Loucy (cell line): ENCODE data around the gene FCRLB.

ENCODE experiments used
- H2AFZ ChIP-seq: fragments of 200-600 bp; sonication (generic); 2 replicates; pipeline ENCODE4 v1.6.0; 2016; ENCODE audit warnings: antibody characterized with exemption, mild to moderate bottlenecking, low read length, moderate library complexity
- H3F3A ChIP-seq: fragments of 200-600 bp; 2 replicates; pipeline ENCODE4 v1.6.0; 2016; ENCODE audit warnings: antibody characterized with exemption, low read depth, mild to moderate bottlenecking
- H3K27me3 ChIP-seq: fragments of 200-600 bp; sonication (generic); 2 replicates; pipeline ENCODE4 v1.6.1; 2014; ENCODE audit warnings: low read length, mild to moderate bottlenecking; ENCODE audit not compliant: insufficient read depth, poor library complexity, severe bottlenecking
- H3K36me3 ChIP-seq: fragments of 200-600 bp; sonication (generic); 2 replicates; pipeline ENCODE4 v1.6.1; 2016; ENCODE audit warnings: low read length; ENCODE audit not compliant: insufficient read depth
- H3K4me1 ChIP-seq: fragments of 200-600 bp; sonication (generic); 2 replicates; pipeline ENCODE4 v1.5.1; 2014; ENCODE audit warnings: low read length, mild to moderate bottlenecking; ENCODE audit not compliant: insufficient read depth, poor library complexity, severe bottlenecking
- H3K4me2 ChIP-seq: fragments of 200-600 bp; sonication (generic); 2 replicates; pipeline ENCODE4 v1.6.0; 2014; ENCODE audit warnings: antibody characterized with exemption, low read length, low read depth, mild to moderate bottlenecking; ENCODE audit not compliant: poor library complexity, severe bottlenecking
- H3K4me3 ChIP-seq: fragments of 200-600 bp; sonication (generic); 2 replicates; pipeline ENCODE4 v1.5.1; 2014; ENCODE audit warnings: low read length, mild to moderate bottlenecking, mixed read lengths; ENCODE audit not compliant: poor library complexity, severe bottlenecking
- H3K79me2 ChIP-seq: fragments of 200-600 bp; sonication (generic); 2 replicates; pipeline ENCODE4 v1.6.1; 2014; ENCODE audit warnings: low read length; ENCODE audit not compliant: insufficient read depth
- H3K9ac ChIP-seq: fragments of 200-600 bp; sonication (generic); 2 replicates; pipeline ENCODE4 v1.6.0; 2014; ENCODE audit warnings: mild to moderate bottlenecking, low read depth, low read length, moderate library complexity; ENCODE audit not compliant: poor library complexity, severe bottlenecking
- H3K9me2 ChIP-seq: fragments of 200-600 bp; sonication (generic); replicated peaks from 2 replicates; pipeline ENCODE4 v1.6.1; 2016; ENCODE audit warnings: low read depth, low read length, mixed read lengths
- H3K9me3 ChIP-seq: fragments of 200-600 bp; sonication (generic); 2 replicates; pipeline ENCODE4 v1.6.1; 2014; ENCODE audit warnings: mild to moderate bottlenecking, antibody characterized with exemption, low read length, low read depth; ENCODE audit not compliant: insufficient read depth
- H4K20me1 ChIP-seq: fragments of 200-600 bp; sonication (generic); 2 replicates; pipeline ENCODE4 v1.6.0; 2014; ENCODE audit warnings: antibody characterized with exemption, low read length, mild to moderate bottlenecking; ENCODE audit not compliant: insufficient read depth, poor library complexity, severe bottlenecking
- CTCF ChIP-seq: fragments of 200-600 bp; sonication (generic); conservative IDR thresholded peaks from 2 replicates; pipeline ENCODE4 v1.5.1; 2014; ENCODE audit warnings: mild to moderate bottlenecking, antibody characterized with exemption, low read length
- EZH2phosphoT487 ChIP-seq: fragments of 200-600 bp; IDR thresholded peaks from 2 replicates; pipeline ENCODE4 v1.6.1; 2018; ENCODE audit warnings: antibody characterized with exemption, mild to moderate bottlenecking, moderate library complexity, borderline replicate concordance

Gene FCRLB

GRCh38 chr1:161772397-161772796, 51.1 kb downstream of the FCRLB start:
- TF ChIP-seq EZH2phosphoT487 (no peak), CTCF (no peak)
- no peaks in the 10 kb centered on the region for H3K9me2 ChIP-seq
- H4K20me1 ChIP-seq, result peaks cover 13% of the 10 kb centered on the region
- no peaks in the 10 kb centered on the region for H3K9me3 ChIP-seq
- peaks cover 84% of the 10 kb centered on the region for H3K4me1 ChIP-seq
- peak overlapping the region; percentile 91 for H3K4me2 ChIP-seq
- H2AFZ ChIP-seq, result no peak overlapping the region
- H3K36me3 ChIP-seq, result no peaks in the 10 kb centered on the region
- peaks cover 99% of the 10 kb centered on the region for H3K79me2 ChIP-seq
- H3K9ac ChIP-seq, result peak overlapping the region; percentile 95
- no peaks in the 10 kb centered on the region for H3K27me3 ChIP-seq
- peak overlapping the region; percentile 96 for H3K4me3 ChIP-seq
- H3F3A ChIP-seq, result peaks cover 8% of the 10 kb centered on the region; the same call in 1 of the 2 replicates

- peaks cover 87% of the 10 kb centered on the region for H3K4me1 ChIP-seq
Observed at GRCh38 chr1:161773791-161774190, 52.4 kb downstream of the FCRLB start.

GRCh38 chr1:161777261-161777660, 55.9 kb downstream of the FCRLB start:
- Histone ChIP-seq H3K79me2 (peaks cover 93% of the 10 kb centered on the region), H3K4me2 (peak overlapping the region; percentile 77), H3K4me1 (peaks cover 62% of the 10 kb centered on the region), H3K36me3 (peaks cover 20% of the 10 kb centered on the region; the same call in 1 of the 2 replicates), H3K9me3 (no peaks in the 10 kb centered on the region), H4K20me1 (peaks cover 14% of the 10 kb centered on the region), H3K27me3 (no peaks in the 10 kb centered on the region), H3K4me3 (peak overlapping the region; percentile 21), H3K9me2 (no peaks in the 10 kb centered on the region), H3K9ac (peak overlapping the region; percentile 21), H2AFZ (no peak overlapping the region), H3F3A (no peaks in the 10 kb centered on the region; the same call in 1 of the 2 replicates)
- TF ChIP-seq CTCF, result no peak
- no peak for TF ChIP-seq EZH2phosphoT487

More at GRCh38 chr1:161773791-161774190, 52.4 kb downstream of the FCRLB start:
- Histone ChIP-seq H3K9me3 (no peaks in the 10 kb centered on the region), H3K9ac (peak overlapping the region; percentile 59), H3K4me3 (peak overlapping the region; percentile 62), H3K9me2 (no peaks in the 10 kb centered on the region), H3K79me2 (peaks cover 99% of the 10 kb centered on the region), H2AFZ (no peak overlapping the region), H3K4me2 (peak overlapping the region; percentile 77), H3F3A (peaks cover 8% of the 10 kb centered on the region; the same call in 1 of the 2 replicates), H3K27me3 (no peaks in the 10 kb centered on the region), H3K36me3 (no peaks in the 10 kb centered on the region; the same call in 1 of the 2 replicates), H4K20me1 (peaks cover 14% of the 10 kb centered on the region)
- TF ChIP-seq EZH2phosphoT487 (no peak), CTCF (no peak)
